Body of pancreas (tissue), 4 donors: ENCODE data around the gene ETFRF1.

Experiments
- POLR2A ChIP-seq, 3 donors: fragments of 450-650 bp; IDR thresholded peaks; one replicate each; pipeline ENCODE4 v1.6.1; 2016; ENCODE audit warnings: antibody characterized with exemption in 3 of 3, mild to moderate bottlenecking in 2 of 3
- TF ChIP-seq, protein P1 (sequence below), 7 experiments: fragments of 450-650 bp in 4 of 7; fragments of 200-600 bp in 3 of 7; sonication (generic) in 3 of 7; IDR thresholded peaks; one replicate each; pipeline ENCODE4 v1.5.1; 2016 to 2019; ENCODE audit warnings: antibody characterized with exemption in 7 of 7

DNA sequence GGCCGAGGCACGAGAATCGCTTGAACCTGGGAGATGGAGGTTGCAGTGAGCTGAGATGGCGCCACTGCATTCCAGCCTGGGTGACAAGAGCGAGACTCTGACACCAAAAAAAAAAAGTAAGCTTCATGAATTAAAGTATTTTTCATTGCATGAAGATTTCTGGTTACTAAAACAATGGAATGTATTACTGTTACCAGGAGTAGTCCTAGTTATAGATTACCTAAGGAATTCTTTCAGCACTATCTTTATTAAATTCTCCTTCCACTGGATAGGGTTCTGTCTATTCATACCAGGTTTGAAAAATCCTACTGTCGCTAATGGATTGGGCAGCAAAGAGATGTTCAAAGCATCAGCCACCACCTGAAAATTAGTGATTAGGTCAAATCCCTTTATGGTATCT is 12.4 kb downstream of the ETFRF1 start:
- TF ChIP-seq, protein P1, sequence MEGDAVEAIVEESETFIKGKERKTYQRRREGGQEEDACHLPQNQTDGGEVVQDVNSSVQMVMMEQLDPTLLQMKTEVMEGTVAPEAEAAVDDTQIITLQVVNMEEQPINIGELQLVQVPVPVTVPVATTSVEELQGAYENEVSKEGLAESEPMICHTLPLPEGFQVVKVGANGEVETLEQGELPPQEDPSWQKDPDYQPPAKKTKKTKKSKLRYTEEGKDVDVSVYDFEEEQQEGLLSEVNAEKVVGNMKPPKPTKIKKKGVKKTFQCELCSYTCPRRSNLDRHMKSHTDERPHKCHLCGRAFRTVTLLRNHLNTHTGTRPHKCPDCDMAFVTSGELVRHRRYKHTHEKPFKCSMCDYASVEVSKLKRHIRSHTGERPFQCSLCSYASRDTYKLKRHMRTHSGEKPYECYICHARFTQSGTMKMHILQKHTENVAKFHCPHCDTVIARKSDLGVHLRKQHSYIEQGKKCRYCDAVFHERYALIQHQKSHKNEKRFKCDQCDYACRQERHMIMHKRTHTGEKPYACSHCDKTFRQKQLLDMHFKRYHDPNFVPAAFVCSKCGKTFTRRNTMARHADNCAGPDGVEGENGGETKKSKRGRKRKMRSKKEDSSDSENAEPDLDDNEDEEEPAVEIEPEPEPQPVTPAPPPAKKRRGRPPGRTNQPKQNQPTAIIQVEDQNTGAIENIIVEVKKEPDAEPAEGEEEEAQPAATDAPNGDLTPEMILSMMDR (IDR thresholded peaks at IDR 0.05), result no peak
- no peak for TF ChIP-seq POLR2A (IDR thresholded peaks at IDR 0.05)
